Measurements from ENCODE around the gene MIA2.
"Not testable (repeated sequence)": the region's sequence is repeated elsewhere in the genome, so short reads cannot be mapped to it uniquely, and the experiment has no call there.

MIA2 gene

DNA sequence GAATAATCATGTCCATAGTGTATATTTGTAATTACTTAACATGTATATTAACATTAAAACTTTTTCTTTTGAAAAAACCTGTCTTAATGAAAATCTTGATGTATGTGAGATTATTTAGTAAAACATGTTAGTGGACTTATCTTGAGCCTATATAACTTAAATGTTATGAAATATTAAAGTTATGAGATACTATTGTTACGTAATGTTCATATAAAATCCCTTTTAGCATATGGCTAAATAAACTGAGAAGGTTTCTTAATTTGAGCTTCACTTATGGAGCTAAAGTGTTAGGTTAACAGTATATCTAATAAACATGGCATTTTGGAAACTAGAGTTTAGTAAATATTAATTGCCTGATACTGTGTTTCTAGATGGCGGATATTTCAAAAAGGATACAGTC is 59.9 kb downstream of the MIA2 start:
- TF ChIP-seq, protein P1, sequence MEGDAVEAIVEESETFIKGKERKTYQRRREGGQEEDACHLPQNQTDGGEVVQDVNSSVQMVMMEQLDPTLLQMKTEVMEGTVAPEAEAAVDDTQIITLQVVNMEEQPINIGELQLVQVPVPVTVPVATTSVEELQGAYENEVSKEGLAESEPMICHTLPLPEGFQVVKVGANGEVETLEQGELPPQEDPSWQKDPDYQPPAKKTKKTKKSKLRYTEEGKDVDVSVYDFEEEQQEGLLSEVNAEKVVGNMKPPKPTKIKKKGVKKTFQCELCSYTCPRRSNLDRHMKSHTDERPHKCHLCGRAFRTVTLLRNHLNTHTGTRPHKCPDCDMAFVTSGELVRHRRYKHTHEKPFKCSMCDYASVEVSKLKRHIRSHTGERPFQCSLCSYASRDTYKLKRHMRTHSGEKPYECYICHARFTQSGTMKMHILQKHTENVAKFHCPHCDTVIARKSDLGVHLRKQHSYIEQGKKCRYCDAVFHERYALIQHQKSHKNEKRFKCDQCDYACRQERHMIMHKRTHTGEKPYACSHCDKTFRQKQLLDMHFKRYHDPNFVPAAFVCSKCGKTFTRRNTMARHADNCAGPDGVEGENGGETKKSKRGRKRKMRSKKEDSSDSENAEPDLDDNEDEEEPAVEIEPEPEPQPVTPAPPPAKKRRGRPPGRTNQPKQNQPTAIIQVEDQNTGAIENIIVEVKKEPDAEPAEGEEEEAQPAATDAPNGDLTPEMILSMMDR (IDR thresholded peaks at IDR 0.05; ENCODE audit: low read depth, low read length) = no peak
- no peak overlapping the region for H3K4me3 ChIP-seq (replicated peaks in 1 of 2; ENCODE audit: low read depth in 2 of 2, low read length in 2 of 2)

DNA sequence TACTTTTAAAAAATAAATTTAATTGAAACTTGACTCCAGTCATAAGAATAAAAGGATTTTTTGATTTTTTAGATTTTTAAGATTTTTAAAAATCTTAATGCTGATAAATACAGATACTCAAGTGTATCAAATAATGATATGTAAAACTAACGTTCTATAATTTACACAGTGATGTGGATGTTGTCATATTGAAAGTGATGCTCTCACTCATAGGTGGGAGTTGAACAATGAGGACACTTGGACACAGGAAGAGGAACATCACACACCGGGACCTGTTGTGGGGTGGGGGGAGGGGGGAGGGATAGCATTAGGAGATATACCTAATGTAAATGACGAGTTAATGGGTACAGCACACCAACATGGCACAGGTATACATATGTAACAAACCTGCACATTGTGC is 66.7 kb downstream of the MIA2 start:
- DNase-seq (ENCODE audit: low read depth in 2 of 2); H3K4me3 ChIP-seq (replicated peaks in 1 of 2; ENCODE audit: low read depth in 2 of 2, low read length in 2 of 2): not testable (repeated sequence)

More for the DNA sequence above, 59.9 kb downstream of the MIA2 start:
- no peak for DNase-seq (ENCODE audit: low read depth in 2 of 2)

DNA sequence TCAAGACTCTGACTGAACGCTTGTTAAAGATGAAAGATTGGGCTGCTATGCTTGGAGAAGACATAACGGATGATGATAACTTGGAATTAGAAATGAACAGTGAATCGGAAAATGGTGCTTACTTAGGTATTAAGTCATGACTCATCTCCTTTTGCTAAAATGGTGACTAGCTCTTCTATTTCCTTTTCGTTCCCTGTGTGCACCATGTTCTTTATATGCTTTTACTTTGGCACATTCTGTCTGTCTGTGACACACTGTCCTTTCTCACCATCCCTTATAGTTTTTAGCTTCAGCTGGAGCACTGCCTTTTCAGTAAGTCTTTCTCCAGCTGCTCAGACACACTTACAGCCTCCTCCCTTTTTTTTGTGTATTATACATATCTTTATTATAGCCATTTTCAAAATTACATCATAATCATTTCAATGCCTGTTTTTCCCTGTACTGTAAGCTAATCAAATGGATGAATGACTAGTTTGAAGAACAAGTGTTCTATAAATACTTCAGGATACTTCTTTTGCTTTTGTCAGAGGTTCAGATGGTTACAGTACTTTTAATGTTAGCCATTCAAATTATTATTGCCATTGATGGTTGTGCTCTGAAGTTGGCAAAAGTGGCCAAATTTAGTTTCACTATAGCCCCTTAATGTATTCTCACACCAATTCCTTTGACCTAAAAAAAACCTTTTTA is 68.6 kb downstream of the MIA2 start:
- no peak overlapping the region for H3K4me3 ChIP-seq (replicated peaks in 1 of 2; ENCODE audit: low read depth in 2 of 2, low read length in 2 of 2)
- peak in 1 of 2 donors; percentile 55 for DNase-seq (ENCODE audit: low read depth in 2 of 2)
- TF ChIP-seq, protein P1 (IDR thresholded peaks at IDR 0.05; ENCODE audit: low read depth, low read length) = no peak

DNA sequence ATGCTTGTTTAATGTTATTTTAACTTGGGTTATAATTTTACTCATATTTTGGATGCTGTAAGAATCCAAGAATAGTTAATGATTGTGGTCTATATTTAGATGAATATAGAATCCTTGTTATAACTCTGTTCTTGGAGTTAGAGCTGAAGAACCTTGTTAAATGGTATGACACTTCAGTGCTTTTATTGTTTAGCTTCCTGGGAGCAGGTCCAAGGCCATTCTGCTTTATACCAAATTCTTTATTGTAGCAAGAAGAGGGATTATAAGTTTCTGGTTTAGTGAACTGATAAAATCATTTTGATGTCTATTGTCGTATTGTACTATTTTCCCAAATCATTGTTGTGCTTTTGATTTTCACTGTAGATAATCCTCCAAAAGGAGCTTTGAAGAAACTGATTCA is 69.4 kb downstream of the MIA2 start:
- TF ChIP-seq, protein P1 (IDR thresholded peaks at IDR 0.05; ENCODE audit: low read depth, low read length) = no peak
- H3K4me3 ChIP-seq (replicated peaks in 1 of 2; ENCODE audit: low read depth in 2 of 2, low read length in 2 of 2) = no peak overlapping the region
- DNase-seq (ENCODE audit: low read depth in 2 of 2) = peak in 1 of 2 donors; percentile 3

DNA sequence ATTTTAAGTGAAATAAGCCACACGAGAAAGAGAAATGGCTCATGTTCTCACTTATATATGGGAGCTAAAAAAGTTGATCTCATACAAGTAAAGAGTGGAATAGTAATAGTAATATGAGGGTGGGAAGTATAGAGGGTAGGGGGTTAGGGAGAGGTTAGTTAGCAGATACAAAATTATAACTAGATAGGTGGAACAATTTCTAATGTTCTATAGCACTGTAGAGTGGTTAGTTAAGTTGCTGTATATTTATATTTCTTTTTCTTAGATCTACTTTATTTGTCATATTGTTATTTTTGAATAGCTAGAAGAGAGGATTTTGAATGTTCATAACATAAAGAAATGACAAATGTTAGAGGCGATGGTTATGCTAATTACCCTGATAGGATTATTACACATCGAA is 74.1 kb downstream of the MIA2 start:
- DNase-seq (ENCODE audit: low read depth in 2 of 2) = no peak
- no peak overlapping the region for H3K4me3 ChIP-seq (replicated peaks in 1 of 2; ENCODE audit: low read depth in 2 of 2, low read length in 2 of 2)
- TF ChIP-seq, protein P1 (IDR thresholded peaks at IDR 0.05; ENCODE audit: low read depth, low read length) = no peak

DNA sequence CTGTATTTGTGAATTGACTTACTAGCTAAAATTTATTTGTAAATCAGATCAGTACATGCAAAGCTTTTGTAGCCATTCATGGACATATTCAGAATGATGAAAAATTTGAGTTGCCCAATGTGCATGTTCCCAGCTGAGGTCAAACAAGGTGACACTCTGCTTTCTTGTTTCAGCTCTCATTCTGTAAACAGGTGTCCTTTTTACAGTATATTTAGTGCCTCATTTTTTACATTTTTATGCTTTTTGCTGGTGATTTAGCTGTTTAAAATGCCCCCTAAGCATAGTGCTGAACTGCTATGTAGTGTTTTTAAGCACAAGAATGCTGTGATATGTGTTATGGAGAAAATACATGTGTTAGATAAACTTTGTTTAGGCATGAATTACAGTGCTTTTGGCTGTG is 76.3 kb downstream of the MIA2 start:
- DNase-seq (ENCODE audit: low read depth in 2 of 2) = peak in 1 of 2 donors; percentile 12
- no peak overlapping the region for H3K4me3 ChIP-seq (replicated peaks in 1 of 2; ENCODE audit: low read depth in 2 of 2, low read length in 2 of 2)
- TF ChIP-seq, protein P1 (IDR thresholded peaks at IDR 0.05; ENCODE audit: low read depth, low read length) = no peak

DNA sequence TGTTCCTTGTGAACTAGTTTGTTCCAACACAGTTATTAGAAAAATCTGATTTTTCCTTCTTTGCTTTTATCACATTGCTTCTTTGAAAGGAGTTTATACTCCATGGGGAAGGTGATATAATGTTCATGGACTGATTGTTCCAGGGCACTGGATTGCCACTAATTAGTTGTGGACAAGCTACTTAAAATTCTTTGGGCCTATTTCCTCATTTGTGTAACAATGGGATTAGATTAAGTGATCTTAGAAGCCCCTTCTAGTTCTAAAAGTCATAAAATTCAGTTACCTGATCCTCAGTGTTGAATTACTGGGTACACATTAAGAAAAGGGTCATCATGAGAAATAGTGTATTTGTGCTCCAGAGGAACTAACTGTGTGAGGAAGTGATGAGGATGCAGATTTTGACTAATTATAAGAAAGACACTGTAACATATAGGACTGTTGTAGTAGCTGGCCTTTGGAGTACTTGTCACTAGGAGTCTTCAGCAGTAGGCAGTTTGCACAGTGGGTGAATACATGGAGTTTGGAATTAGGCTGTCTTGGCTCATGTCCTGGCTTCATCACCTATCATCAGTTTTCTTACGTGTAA is 82.2 kb downstream of the MIA2 start:
- TF ChIP-seq, protein P1 (IDR thresholded peaks at IDR 0.05; ENCODE audit: low read depth, low read length) = no peak
- no peak overlapping the region for H3K4me3 ChIP-seq (replicated peaks in 1 of 2; ENCODE audit: low read depth in 2 of 2, low read length in 2 of 2)
- no peak for DNase-seq (ENCODE audit: low read depth in 2 of 2)

Data from cardiac fibroblast (primary cell).